Stimulated activated CD8-positive, alpha-beta memory T cell treated with anti-CD3 and anti-CD28 coated beads, Interleukin-7, amount 100 ng/mL, for 4 hours (primary cell): ENCODE measurements around the gene SGSM1.

ENCODE experiments used
- DNase-seq, 2 donors: peaks; one replicate each; pipeline ENCODE4 v3.0.0-alpha.2; 2020; ENCODE audit warnings: low read depth in 2 of 2

Gene SGSM1

GRCh38 chr22:24950272-24950902 lies 144.4 kb downstream of the SGSM1 start:
- DNase-seq, result no peak

- peak; percentile 57 to 76 for DNase-seq
Measured at GRCh38 chr22:24951942-24952836, 146.2 kb downstream of the SGSM1 start, which contains the start of gene KIAA1671. KIAA1671 (plus strand) TSS chr22:24952716; CDS start chr22:25028000, 75,284 bp downstream.

DNA sequence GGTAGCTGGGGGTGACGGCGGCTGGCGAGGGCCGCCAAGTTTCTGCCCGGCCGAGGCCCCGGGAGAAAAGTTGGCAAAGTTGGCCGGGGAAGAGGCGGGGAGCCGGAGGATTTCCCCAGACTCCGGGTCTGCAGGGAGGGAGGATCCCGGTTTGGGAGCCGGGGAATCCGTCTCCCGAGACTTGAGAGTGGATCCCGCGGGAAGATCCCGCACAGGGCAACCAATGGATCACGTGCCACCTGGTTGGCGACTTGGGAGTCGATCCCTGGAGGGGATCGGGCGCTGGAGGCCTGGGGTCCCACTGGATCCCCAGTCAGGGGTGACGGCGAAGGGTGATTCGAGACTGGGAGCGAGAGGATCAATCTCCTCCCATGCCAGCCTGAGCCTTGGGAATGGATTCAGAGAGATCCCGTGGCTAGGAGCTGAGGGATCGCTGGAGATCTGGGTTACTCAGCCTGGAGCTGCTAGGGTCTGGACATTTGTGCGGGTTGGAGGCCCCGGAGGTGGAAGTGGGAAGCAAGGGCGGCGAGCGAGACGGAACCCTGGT lies 146.9 kb downstream of the SGSM1 start:
- no peak for DNase-seq

GRCh38 chr22:24953384-24954113 lies 147.5 kb downstream of the SGSM1 start:
- no peak for DNase-seq

GRCh38 chr22:24954114-24954463 lies 148.1 kb downstream of the SGSM1 start:
- no peak for DNase-seq

- DNase-seq, result no peak
Measured at GRCh38 chr22:24954856-24955255, 148.8 kb downstream of the SGSM1 start.

DNA sequence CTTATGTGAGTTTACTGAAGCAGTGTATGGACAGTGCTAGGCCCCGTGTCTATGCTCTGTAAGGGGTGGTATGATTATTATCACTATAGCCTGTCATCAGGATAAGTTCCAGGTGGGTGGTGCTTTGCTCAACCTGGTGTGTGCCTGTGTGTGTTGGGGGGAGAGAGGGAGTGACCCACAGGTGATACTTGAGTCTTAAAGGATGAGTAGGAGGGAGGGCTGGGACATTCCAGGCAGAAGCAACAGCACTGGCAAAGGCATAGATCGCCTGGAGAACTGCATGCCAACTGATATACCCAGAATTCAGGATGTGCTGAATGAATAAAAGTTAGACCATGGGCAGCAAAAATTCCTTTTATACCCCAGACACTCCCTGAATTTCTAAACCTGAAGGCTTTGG lies 151.0 kb downstream of the SGSM1 start:
- DNase-seq, result no peak

GRCh38 chr22:24961217-24961844 lies 155.3 kb downstream of the SGSM1 start:
- no peak for DNase-seq

DNA sequence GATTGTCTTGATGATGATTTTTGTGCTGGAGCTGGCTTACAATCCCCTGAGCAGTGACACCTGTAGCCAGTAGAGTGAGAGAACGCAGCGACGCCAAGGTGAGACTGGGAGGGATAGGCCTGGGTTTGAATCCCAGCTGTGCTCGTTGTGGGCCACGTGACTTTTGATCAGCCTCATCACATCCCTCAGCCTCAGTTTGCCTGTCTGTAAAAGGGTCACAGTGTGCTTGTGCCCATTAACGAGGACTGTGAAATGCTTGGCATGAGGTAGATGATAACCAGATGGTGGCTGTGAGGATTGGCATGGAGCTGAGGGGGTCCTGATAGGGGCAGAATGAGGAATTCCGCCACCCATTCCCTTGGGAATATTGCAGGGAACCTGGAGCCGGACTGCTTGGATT lies 156.1 kb downstream of the SGSM1 start:
- DNase-seq, result no peak

- DNase-seq, result no peak
Measured at GRCh38 chr22:24962835-24963234, 156.8 kb downstream of the SGSM1 start.

- no peak for DNase-seq
Measured at GRCh38 chr22:24964441-24964840, 158.4 kb downstream of the SGSM1 start.

- DNase-seq, result no peak
Measured at GRCh38 chr22:24965822-24966626, 160.0 kb downstream of the SGSM1 start.

DNA sequence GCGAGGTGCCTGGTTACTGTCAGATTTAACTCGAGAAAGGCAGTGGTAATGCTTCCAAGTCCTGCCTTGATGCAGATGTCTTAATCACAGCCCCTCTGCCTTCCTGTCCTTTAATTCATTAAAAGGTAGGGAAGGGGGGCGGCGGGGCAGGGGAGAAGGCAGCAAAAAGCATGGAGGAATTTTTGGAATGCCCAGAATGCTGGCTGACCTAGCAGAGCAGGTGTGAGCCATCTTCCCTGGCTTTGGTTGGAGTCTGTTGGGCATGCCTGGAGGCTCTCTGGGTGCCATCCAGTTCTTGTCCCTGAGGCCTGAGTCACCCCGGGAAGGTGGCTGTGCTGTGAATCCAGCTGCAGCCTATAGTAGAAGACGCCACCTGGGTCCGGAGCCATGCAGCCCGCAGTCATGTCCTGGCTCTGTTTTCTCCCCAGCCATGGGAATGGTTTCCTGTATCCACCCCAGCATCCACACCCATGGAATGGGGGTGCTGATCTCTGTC lies 162.1 kb downstream of the SGSM1 start:
- no peak for DNase-seq

DNA sequence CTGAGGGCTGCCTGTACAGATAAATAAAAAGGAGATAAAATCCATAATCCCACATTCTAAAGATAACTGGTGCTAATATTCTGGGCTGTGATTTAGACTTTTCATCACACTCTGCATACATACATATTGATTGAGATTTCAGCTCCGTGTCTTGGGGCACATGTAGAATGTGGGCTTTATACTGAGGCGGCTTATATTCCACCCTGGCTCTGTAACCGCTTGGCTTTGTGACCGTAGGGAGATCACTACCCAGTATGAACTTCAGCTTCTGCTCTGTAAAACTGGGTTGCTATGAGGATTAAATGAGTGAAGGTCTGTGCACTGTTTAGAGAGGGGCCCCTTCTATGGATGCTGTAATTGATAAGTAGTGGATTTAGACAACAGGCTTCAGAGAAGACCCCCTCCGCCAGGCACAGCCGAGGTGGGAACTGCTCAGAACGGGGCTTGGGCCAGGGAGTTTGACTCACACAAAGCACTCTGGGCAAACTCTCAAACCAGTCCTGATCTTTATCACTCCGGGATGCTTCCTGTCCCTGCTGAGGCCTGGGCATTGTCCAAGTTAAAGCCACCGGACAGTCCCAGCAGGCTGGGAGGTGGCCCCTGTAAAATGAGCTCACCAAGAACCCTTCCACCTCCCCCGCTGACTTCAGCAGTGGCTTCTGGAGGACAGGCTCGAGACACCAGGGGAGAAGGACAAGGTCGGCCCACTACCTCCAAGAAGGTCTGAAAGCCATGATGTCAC lies 163.7 kb downstream of the SGSM1 start:
- DNase-seq, result no peak

GRCh38 chr22:24972369-24972768 lies 166.4 kb downstream of the SGSM1 start:
- no peak for DNase-seq

GRCh38 chr22:24973872-24974271 lies 167.9 kb downstream of the SGSM1 start:
- no peak for DNase-seq

GRCh38 chr22:24975125-24975640 lies 169.2 kb downstream of the SGSM1 start:
- DNase-seq, result no peak

DNA sequence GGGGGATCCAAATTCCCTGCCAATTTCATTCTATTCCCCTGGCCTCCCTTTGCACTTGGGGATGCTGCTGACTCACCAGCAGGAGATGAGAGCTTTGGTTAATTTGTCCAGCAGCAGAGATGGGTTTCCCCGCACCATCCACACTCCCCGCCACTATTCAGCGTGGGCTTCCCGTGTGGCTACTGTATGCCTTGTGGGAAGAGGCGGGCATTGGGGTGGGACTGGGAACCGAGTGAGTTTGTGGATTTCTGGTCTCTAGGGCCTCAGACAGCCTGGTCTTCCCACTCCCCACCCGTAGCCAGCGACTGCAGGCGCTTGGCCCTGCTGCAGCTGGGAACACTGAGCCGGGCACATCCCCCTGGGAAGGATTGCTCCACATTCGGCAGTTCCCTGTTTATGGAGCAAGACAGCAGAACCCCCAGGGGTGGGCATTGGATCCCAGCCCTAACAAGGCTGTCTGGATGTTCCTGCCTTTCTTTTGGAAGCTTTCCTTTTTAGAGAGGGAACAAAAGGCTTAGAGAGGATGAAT lies 169.9 kb downstream of the SGSM1 start:
- no peak for DNase-seq

DNA sequence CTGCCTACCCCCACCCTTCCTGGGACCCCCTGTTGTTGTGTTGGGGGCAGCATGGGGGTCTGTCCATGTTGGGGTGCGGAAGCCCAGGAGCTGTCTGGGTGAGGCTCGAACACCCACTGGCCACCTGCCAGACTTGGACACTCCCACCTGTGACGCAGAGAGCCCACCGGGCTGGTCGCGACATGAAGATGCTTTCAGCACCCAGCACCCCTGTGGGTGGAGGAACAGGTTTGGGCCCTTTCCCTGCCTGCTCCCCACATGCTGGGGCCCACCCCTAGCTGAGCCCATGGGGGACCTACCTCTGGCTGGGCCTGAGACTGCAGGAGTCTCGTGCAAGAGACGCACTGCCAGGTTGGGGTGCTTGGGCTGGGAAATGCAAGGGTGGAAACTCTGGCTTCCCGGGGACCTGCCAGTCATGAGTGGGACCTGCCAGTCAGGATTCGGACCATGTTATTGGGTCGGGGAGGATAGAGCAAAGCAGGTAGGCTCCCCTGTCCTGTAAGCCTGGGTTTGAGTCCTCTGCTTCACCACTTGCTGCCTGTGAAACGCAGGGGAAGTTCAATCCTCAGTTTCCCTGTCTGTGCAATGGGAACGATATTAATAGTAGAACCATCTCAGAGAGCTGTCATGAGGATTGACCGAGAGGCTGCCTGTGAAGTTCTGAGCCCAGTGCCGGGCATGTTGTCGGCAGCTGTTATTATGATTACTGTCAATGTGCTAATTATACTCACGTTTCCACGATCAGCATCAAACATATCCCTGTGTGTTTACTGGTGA lies 170.6 kb downstream of the SGSM1 start:
- DNase-seq, result no peak
